GM12878 (cell line): ENCODE data around the gene COASY. TPM values are rescaled to one million over a fixed set of nuclear protein-coding genes. Genes with fewer than 3 reads are reported as not detected.

ENCODE experiments used
- ATAC-seq: fragments of 200-7000 bp; cut with Tn5 transposase; 3 replicates; pipeline ENCODE4 v1.9.1; 2020; ENCODE audit warnings: mild to moderate bottlenecking, moderate library complexity
- BruUV-seq: library from RNA; stranded (reverse); fragments of 400-500 nt; replicated peaks from 2 replicates; lab custom pipeline; 2021; lab: Mats Ljungman, UMichigan
- CTCF ChIA-PET: fragments of 300-600 bp; sonication (Branson Sonifier 250); formaldehyde crosslinking; extraction: SDS; loops from one replicate; lab custom pipeline; 2021; ENCODE audit warnings: inconsistent platforms; lab: Yijun Ruan, JAX
- POLR2A ChIA-PET: fragments of 350-600 bp; formaldehyde crosslinking; extraction: SDS; loops from one replicate; lab custom pipeline; 2021; ENCODE audit warnings: inconsistent platforms; lab: Charles Lee
- RAD21 ChIA-PET: fragments of 300-600 bp; sonication (Branson Sonifier 250); formaldehyde crosslinking; loops from one replicate; lab custom pipeline; 2023; ENCODE audit warnings: antibody characterized with exemption; ENCODE audit not compliant: unreplicated experiment; lab: Charles Lee
- SMC1A ChIA-PET: fragments of 300-600 bp; sonication (Branson Sonifier 250); formaldehyde crosslinking; loops from one replicate; lab custom pipeline; 2023; ENCODE audit not compliant: unreplicated experiment, uncharacterized antibody; lab: Charles Lee
- DNase-seq: peaks from one replicate; pipeline ENCODE4 v3.0.0-alpha.2; 2011; ENCODE audit warnings: low read depth, low spot score
- FAIRE-seq: peaks from 3 replicates; lab custom pipeline; 2011; peaks lifted over from hg19 to GRCh38; lab: Jason Lieb, UNC
- H2AFZ ChIP-seq: 2 replicates; pipeline ENCODE4 v1.6.0; 2011; ENCODE audit warnings: low read depth, low read length, control low read depth; ENCODE audit not compliant: control insufficient read depth
- H3K27ac ChIP-seq: 2 replicates; pipeline ENCODE4 v1.5.1; 2011; ENCODE audit warnings: control low read depth; ENCODE audit not compliant: control insufficient read depth, insufficient read depth
- H3K27me3 ChIP-seq, 2 experiments: replicated peaks in 1 of 2; 2 replicates each; pipeline versions ENCODE4 v1.6.0 to v1.6.1; 2011; ENCODE audit warnings: low read length in 1 of 2; ENCODE audit not compliant: control insufficient read depth in 2 of 2, insufficient read depth in 2 of 2
- H3K36me3 ChIP-seq, 2 experiments: 2 replicates each; pipeline ENCODE4 v1.5.1; 2011; ENCODE audit warnings: low read length in 1 of 2; ENCODE audit not compliant: control insufficient read depth in 2 of 2, insufficient read depth in 2 of 2
- H3K4me1 ChIP-seq: 2 replicates; pipeline ENCODE4 v1.6.1; 2011; ENCODE audit warnings: mild to moderate bottlenecking, low read length, moderate library complexity, mixed read lengths; ENCODE audit not compliant: control insufficient read depth, insufficient read depth
- H3K4me2 ChIP-seq: 2 replicates; pipeline ENCODE4 v1.6.0; 2011; ENCODE audit warnings: control low read depth; ENCODE audit not compliant: control insufficient read depth, insufficient read depth
- H3K4me3 ChIP-seq: fragments of 200-600 bp; sonication (generic); 2 replicates; pipeline ENCODE4 v1.5.1; 2016
- H3K79me2 ChIP-seq: 2 replicates; pipeline ENCODE4 v1.6.0; 2011; ENCODE audit warnings: low read length; ENCODE audit not compliant: control insufficient read depth, insufficient read depth
- H3K9ac ChIP-seq: 2 replicates; pipeline ENCODE4 v1.8.0; 2011; ENCODE audit warnings: low read length, control low read depth, mixed read lengths; ENCODE audit not compliant: control insufficient read depth, insufficient read depth
- H3K9me3 ChIP-seq: replicated peaks from 3 replicates; pipeline ENCODE4 v1.5.1; 2011; ENCODE audit warnings: mild to moderate bottlenecking, low read length; ENCODE audit not compliant: control insufficient read depth, insufficient read depth
- H4K20me1 ChIP-seq: 2 replicates; pipeline ENCODE4 v1.6.0; 2011; ENCODE audit not compliant: control insufficient read depth, insufficient read depth
- BCL3 ChIP-seq: IDR thresholded peaks from 2 replicates; pipeline ENCODE4 v1.6.1; 2011; ENCODE audit warnings: borderline replicate concordance, low read depth, mild to moderate bottlenecking, moderate library complexity, low read length; ENCODE audit not compliant: insufficient read depth, poor library complexity, severe bottlenecking
- BCLAF1 ChIP-seq: fragments of 450-650 bp; IDR thresholded peaks from 2 replicates; pipeline ENCODE4 v1.6.1; 2017; ENCODE audit warnings: antibody characterized with exemption, mild to moderate bottlenecking, moderate library complexity
- PKNOX1 ChIP-seq: fragments of 450-650 bp; IDR thresholded peaks from 2 replicates; pipeline ENCODE4 v1.6.1; 2016; ENCODE audit warnings: mild to moderate bottlenecking
- POLR2AphosphoS5 ChIP-seq: IDR thresholded peaks from 2 replicates; pipeline ENCODE4 v1.6.1; 2011; ENCODE audit warnings: mild to moderate bottlenecking, low read length, inconsistent platforms
- SKIL ChIP-seq: fragments of 450-650 bp; IDR thresholded peaks from 2 replicates; pipeline ENCODE4 v1.6.1; 2017; ENCODE audit warnings: mild to moderate bottlenecking, low read depth, inconsistent platforms; ENCODE audit not compliant: poor library complexity, severe bottlenecking
- SMARCA5 ChIP-seq: fragments of 450-650 bp; IDR thresholded peaks from 2 replicates; pipeline ENCODE4 v1.6.1; 2017; ENCODE audit warnings: mild to moderate bottlenecking
- ZNF274 ChIP-seq: IDR thresholded peaks from one replicate; pipeline ENCODE4 v1.8.0; 2011; ENCODE audit not compliant: insufficient read length, insufficient read depth
- ZZZ3 ChIP-seq: IDR thresholded peaks from 2 replicates; pipeline ENCODE4 v1.6.1; 2011; ENCODE audit warnings: low read depth; ENCODE audit not compliant: control insufficient read depth, insufficient read length
- WGBS: methylation state at CpG from one replicate; pipeline ENCODE4 v1.1.6; 2016; ENCODE audit warnings: low lambda C conversion rate; ENCODE audit not compliant: insufficient replicate concordance, insufficient coverage; ENCODE audit errors: missing lambda C conversion rate; 5-methylcytosine and 5-hydroxymethylcytosine counted together
- in situ Hi-C: fragments of 300-500 bp; cut with MboI; formaldehyde crosslinking; loops from 9 replicates; pipeline ENCODE4 v1.14.3; 2018; ENCODE audit warnings: mixed read lengths
- intact Hi-C: fragments of 100-400 bp; cut with micrococcal nuclease; formaldehyde crosslinking; loops from one replicate; pipeline ENCODE4 v1.14.2; 2022; ENCODE audit not compliant: unreplicated experiment
- polyA plus RNA-seq, 11 experiments: library from polyadenylated mRNA; depleted of rRNA in 4 of 11; unstranded in 6 of 11; stranded (reverse) in 5 of 11; fragments of >200 nt; fragmentation: Nextera tagmentation in 4 of 11; fragmentation: Illumina TruSeq in 1 of 11; extraction: Ambion mirVana in 4 of 11; extraction: Trizol in 1 of 11; gene quantifications; 1 replicate in 1 of 11; 2 replicates in 10 of 11; pipeline versions ENCODE4 v1.2.1 to v1.2.3, GENCODE V29; 2011 to 2016; ENCODE audit warnings: inconsistent platforms in 2 of 11, missing spikeins in 2 of 11, low read depth in 1 of 11
- total RNA-seq, 4 experiments: library from RNA; depleted of rRNA in 3 of 4; stranded (reverse); fragments of >200 nt in 3 of 4; fragmentation: Illumina TruSeq in 1 of 4; extraction: Trizol in 1 of 4; gene quantifications; 2 replicates each; pipeline versions ENCODE4 v1.2.1 to v1.2.3, GENCODE V29; 2013 to 2021

The COASY gene
- total and polyA plus RNA-seq, 10 of the 15 experiments (the other 5 are each of a cell fraction or from before 2014, with no cell fraction given): 18.6 to 93.9 (median 43.2) TPM

- ATAC-seq (peak; percentile 25), FAIRE-seq (no peak), DNase-seq (no peak)
- intact Hi-C loops (no loop called here), in situ Hi-C loops (no loop called here)
- BruUV-seq: TSS peak; percentile 97
- H3K9ac ChIP-seq: peak overlapping the region; percentile 75
- ChIA-PET POLR2A (interaction anchor here (0.6 to 1.7 kb wide), 10 partner anchors 12 to 813 kb away, joined by 3 to 13 read pairs (median 3); partner anchors contain the start of genes NAGLU and VPS25), RAD21 (interaction anchor here (0.6 to 2.0 kb wide), 11 partner anchors 9 to 443 kb away, joined by 3 to 6 read pairs (median 3); partner anchors contain the start of gene RPL27), SMC1A (interaction anchor here (0.9 to 1.3 kb wide), 3 partner anchors 19 to 208 kb away, joined by 3 read pairs; partner anchors contain the start of gene NAGLU), CTCF (interaction anchor here (1.0 to 1.8 kb wide), 7 partner anchors 12 to 208 kb away, joined by 3 to 7 read pairs (median 5); partner anchors contain the start of genes MLX and PSMC3IP)
- H3K4me1 ChIP-seq: no peaks in the 10 kb centered on the region; the same call in 1 of the 2 replicates
- no peak for TF ChIP-seq POLR2AphosphoS5
- TF ChIP-seq SMARCA5: no peak
- TF ChIP-seq ZNF274: no peak
- no peak for TF ChIP-seq BCLAF1
- TF ChIP-seq ZZZ3: no peak
- peak; percentile 24; the same call in 1 of the 2 replicates for TF ChIP-seq PKNOX1
- no peak for TF ChIP-seq SKIL
- no peak for TF ChIP-seq BCL3
- no peaks in the 10 kb centered on the region for H3K27me3 ChIP-seq
- peak overlapping the region; percentile 89 for H3K4me2 ChIP-seq
- H3K27ac ChIP-seq: peak overlapping the region; percentile 81
- WGBS: 25% methylated on average over 4 of the region's 4 CpGs
- peak overlapping the region; percentile 86 for H2AFZ ChIP-seq
- peak overlapping the region; percentile 94 for H3K4me3 ChIP-seq
- H3K9me3 ChIP-seq: no peaks in the 10 kb centered on the region
- peaks cover 16% of the 10 kb centered on the region for H3K79me2 ChIP-seq
- H3K36me3 ChIP-seq: no peaks in the 10 kb centered on the region; a peak in 1 of 4 replicates
- no peaks in the 10 kb centered on the region for H4K20me1 ChIP-seq
Measured at GRCh38 chr17:42555122-42555622, 6.8 kb upstream of the COASY start.
